Thyroid gland (tissue), 4 donors: ENCODE measurements around the gene GTF3C5.

ENCODE experiments used
- POLR2A ChIP-seq, 2 donors: fragments of 450-650 bp; IDR thresholded peaks; one replicate each; pipeline ENCODE4 v1.6.1; 2017; ENCODE audit warnings: antibody characterized with exemption in 2 of 2, mild to moderate bottlenecking in 2 of 2, moderate library complexity in 1 of 2
- TF ChIP-seq, protein P1 (sequence below), 6 experiments: fragments of 200-600 bp in 3 of 6; fragments of 450-650 bp in 3 of 6; sonication (generic) in 3 of 6; IDR thresholded peaks; one replicate each; pipeline ENCODE4 v1.5.1; 2016 to 2019; ENCODE audit warnings: antibody characterized with exemption in 6 of 6, mild to moderate bottlenecking in 2 of 6, inconsistent platforms in 1 of 6, moderate library complexity in 1 of 6

GRCh38 chr9:133044125-133044524 is 13.3 kb downstream of the GTF3C5 start:
- TF ChIP-seq, protein P1, sequence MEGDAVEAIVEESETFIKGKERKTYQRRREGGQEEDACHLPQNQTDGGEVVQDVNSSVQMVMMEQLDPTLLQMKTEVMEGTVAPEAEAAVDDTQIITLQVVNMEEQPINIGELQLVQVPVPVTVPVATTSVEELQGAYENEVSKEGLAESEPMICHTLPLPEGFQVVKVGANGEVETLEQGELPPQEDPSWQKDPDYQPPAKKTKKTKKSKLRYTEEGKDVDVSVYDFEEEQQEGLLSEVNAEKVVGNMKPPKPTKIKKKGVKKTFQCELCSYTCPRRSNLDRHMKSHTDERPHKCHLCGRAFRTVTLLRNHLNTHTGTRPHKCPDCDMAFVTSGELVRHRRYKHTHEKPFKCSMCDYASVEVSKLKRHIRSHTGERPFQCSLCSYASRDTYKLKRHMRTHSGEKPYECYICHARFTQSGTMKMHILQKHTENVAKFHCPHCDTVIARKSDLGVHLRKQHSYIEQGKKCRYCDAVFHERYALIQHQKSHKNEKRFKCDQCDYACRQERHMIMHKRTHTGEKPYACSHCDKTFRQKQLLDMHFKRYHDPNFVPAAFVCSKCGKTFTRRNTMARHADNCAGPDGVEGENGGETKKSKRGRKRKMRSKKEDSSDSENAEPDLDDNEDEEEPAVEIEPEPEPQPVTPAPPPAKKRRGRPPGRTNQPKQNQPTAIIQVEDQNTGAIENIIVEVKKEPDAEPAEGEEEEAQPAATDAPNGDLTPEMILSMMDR (IDR thresholded peaks at IDR 0.05) = no peak
- TF ChIP-seq POLR2A (IDR thresholded peaks at IDR 0.05) = no peak
